LNCaP clone FGC (cell line): Measurements from ENCODE around the gene NKAIN2.

ENCODE experiments used
- DNase-seq: peaks from one replicate; pipeline ENCODE4 v3.0.0-alpha.2; 2011; ENCODE audit warnings: low read depth
- H3K4me3 ChIP-seq: 2 replicates; pipeline ENCODE4 v1.5.1; 2011; ENCODE audit warnings: mild to moderate bottlenecking, low read depth, low read length, control low read depth
- CTCF ChIP-seq: IDR thresholded peaks from 2 replicates; pipeline ENCODE4 v1.5.1; 2012; ENCODE audit warnings: mild to moderate bottlenecking; ENCODE audit not compliant: control insufficient read depth, insufficient read depth; ENCODE audit errors: extremely low read depth

NKAIN2 gene

GRCh38 chr6:124683507-124683906 is 879.8 kb downstream of the NKAIN2 start:
- no peak for DNase-seq
- no peak overlapping the region for H3K4me3 ChIP-seq
- TF ChIP-seq CTCF = peak; percentile 41

- H3K4me3 ChIP-seq = no peak overlapping the region
- TF ChIP-seq CTCF = no peak
- DNase-seq = no peak
These were observed 881.0 kb downstream of the NKAIN2 start for GRCh38 chr6:124684621-124685020.

- no peak for TF ChIP-seq CTCF
- no peak for DNase-seq
- H3K4me3 ChIP-seq = no peak overlapping the region
These were observed 884.7 kb downstream of the NKAIN2 start for GRCh38 chr6:124688369-124688768.

GRCh38 chr6:124694139-124694705 is 890.6 kb downstream of the NKAIN2 start:
- H3K4me3 ChIP-seq = no peak overlapping the region
- DNase-seq = no peak
- TF ChIP-seq CTCF = no peak

GRCh38 chr6:124699038-124699437 is 895.4 kb downstream of the NKAIN2 start:
- no peak for TF ChIP-seq CTCF
- H3K4me3 ChIP-seq = no peak overlapping the region
- no peak for DNase-seq

- no peak for DNase-seq
These were observed 899.9 kb downstream of the NKAIN2 start for GRCh38 chr6:124703541-124703940.

GRCh38 chr6:124712532-124712931 is 908.9 kb downstream of the NKAIN2 start:
- H3K4me3 ChIP-seq = peak overlapping the region; percentile 45
- peak; percentile 3 for DNase-seq

More at GRCh38 chr6:124703541-124703940, 899.9 kb downstream of the NKAIN2 start:
- H3K4me3 ChIP-seq = no peak overlapping the region
- TF ChIP-seq CTCF = no peak
